Peyer's patch (tissue), 4 donors: ENCODE measurements around the gene SRRM4. TPM values are rescaled to one million over a fixed set of nuclear protein-coding genes. Genes with fewer than 3 reads are reported as not detected.

ENCODE experiments used
- DNase-seq, 3 donors: peaks; one replicate each; pipeline ENCODE4 v3.0.0-alpha.2; 2017 to 2019
- H3K27ac ChIP-seq, 4 donors: fragments of 200-600 bp; sonication (generic); one replicate each; pipeline ENCODE4 v1.5.1; 2016 to 2019
- H3K27me3 ChIP-seq, 2 donors: fragments of 200-600 bp; sonication (generic); one replicate each; pipeline ENCODE4 v1.5.1; 2019
- H3K36me3 ChIP-seq, 3 donors: fragments of 200-600 bp; sonication (generic); one replicate each; pipeline ENCODE4 v1.5.1; 2016 to 2019
- H3K4me1 ChIP-seq, 4 donors: fragments of 200-600 bp; sonication (generic); one replicate each; pipeline ENCODE4 v1.5.1; 2016 to 2019
- H3K4me3 ChIP-seq, 4 donors: fragments of 200-600 bp; sonication (generic); 1 replicate in 3 of 4; 2 replicates in 1 of 4; pipeline ENCODE4 v1.5.1; 2016 to 2019; ENCODE audit warnings: mild to moderate bottlenecking in 1 of 4
- H3K9me3 ChIP-seq, 4 donors: fragments of 200-600 bp; sonication (generic); one replicate each; pipeline ENCODE4 v1.5.1; 2016 to 2019; ENCODE audit warnings: mild to moderate bottlenecking in 1 of 4
- POLR2A ChIP-seq, 2 donors: fragments of 450-650 bp; IDR thresholded peaks; one replicate each; pipeline ENCODE4 v1.5.1; 2017; ENCODE audit warnings: antibody characterized with exemption in 2 of 2, mild to moderate bottlenecking in 2 of 2, moderate library complexity in 2 of 2
- total RNA-seq, 4 donors: library from RNA; depleted of rRNA; stranded (reverse); fragments of >200 nt; gene quantifications; one replicate each; pipeline ENCODE4 v1.1.0, GENCODE V29; 2016
- TF ChIP-seq, protein P1 (sequence below), 6 experiments: fragments of 450-650 bp in 4 of 6; fragments of 200-600 bp in 2 of 6; sonication (generic) in 1 of 6; IDR thresholded peaks; one replicate each; pipeline ENCODE4 v1.5.1; 2017 to 2019; ENCODE audit warnings: antibody characterized with exemption in 6 of 6, mild to moderate bottlenecking in 3 of 6, moderate library complexity in 1 of 6

Gene SRRM4
- total RNA-seq, 4 donors from 2014 or later, result not detected

DNA sequence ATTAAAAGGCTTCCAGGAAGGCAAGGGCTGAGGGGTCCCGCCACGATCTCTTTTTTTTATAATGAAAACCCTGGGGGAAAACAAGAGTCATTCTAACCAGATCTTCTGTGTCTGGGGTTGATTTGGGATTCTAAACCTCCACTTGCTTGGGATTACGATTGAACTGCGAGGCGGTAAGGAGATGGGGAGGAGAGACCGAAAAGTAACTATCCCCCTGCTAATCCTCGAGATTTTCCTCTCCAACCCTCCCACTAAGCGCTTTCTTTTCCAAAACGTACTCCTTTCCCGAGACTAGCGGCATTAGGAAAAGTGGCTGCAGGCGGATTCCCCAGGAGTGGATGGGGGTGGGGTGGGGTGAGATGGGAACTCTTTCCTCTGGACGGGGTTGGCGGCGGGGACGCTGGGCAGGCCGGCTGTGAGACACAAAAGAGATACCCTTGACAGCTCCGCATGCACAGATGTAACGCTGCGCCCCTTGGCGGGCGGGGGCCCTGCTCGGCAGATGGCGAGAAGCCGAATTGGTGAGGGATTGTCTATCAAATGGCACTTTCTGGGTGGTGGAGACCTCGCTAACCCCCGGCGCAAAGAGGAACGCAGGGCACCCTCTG lies 830 bp upstream of the SRRM4 start:
- Histone ChIP-seq H3K36me3 (no peaks in the 10 kb centered on the region), H3K4me3 (no peak overlapping the region), H3K9me3 (no peaks in the 10 kb centered on the region), H3K27ac (no peak overlapping the region), H3K27me3 (peaks cover 0 to 18% of the 10 kb centered on the region in 2 donors), H3K4me1 (no peaks in the 10 kb centered on the region)
- TF ChIP-seq, protein P1, sequence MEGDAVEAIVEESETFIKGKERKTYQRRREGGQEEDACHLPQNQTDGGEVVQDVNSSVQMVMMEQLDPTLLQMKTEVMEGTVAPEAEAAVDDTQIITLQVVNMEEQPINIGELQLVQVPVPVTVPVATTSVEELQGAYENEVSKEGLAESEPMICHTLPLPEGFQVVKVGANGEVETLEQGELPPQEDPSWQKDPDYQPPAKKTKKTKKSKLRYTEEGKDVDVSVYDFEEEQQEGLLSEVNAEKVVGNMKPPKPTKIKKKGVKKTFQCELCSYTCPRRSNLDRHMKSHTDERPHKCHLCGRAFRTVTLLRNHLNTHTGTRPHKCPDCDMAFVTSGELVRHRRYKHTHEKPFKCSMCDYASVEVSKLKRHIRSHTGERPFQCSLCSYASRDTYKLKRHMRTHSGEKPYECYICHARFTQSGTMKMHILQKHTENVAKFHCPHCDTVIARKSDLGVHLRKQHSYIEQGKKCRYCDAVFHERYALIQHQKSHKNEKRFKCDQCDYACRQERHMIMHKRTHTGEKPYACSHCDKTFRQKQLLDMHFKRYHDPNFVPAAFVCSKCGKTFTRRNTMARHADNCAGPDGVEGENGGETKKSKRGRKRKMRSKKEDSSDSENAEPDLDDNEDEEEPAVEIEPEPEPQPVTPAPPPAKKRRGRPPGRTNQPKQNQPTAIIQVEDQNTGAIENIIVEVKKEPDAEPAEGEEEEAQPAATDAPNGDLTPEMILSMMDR (IDR thresholded peaks at IDR 0.05), result no peak
- TF ChIP-seq POLR2A (IDR thresholded peaks at IDR 0.05), result no peak
- no peak for DNase-seq

DNA sequence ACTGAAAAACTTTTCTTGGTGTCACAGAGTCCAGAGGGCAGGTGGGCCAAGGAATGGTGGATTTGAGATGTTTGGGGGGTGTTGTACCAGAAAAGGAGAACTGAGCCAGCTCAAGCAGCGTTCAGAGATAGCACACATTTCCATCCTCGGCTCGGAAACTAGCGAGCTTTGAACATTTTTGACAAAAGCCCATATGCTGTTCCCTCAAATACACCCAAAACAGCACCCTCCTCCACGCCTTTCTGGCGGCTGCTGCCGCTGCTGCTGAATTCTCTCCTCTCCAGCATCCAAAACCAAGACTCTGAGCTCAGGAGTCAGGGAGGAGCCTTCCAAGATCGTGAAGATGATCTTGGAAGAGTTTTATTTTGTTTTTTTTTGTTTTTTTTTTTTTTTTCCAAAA lies 961 bp downstream of the SRRM4 start:
- Histone ChIP-seq H3K36me3 (no peaks in the 10 kb centered on the region), H3K4me3 (no peak overlapping the region), H3K27me3 (peaks cover 0 to 18% of the 10 kb centered on the region in 2 donors), H3K9me3 (no peaks in the 10 kb centered on the region), H3K27ac (no peak overlapping the region), H3K4me1 (no peaks in the 10 kb centered on the region)
- TF ChIP-seq, protein P1 (IDR thresholded peaks at IDR 0.05), result no peak
- no peak for TF ChIP-seq POLR2A (IDR thresholded peaks at IDR 0.05)
- DNase-seq, result no peak

DNA sequence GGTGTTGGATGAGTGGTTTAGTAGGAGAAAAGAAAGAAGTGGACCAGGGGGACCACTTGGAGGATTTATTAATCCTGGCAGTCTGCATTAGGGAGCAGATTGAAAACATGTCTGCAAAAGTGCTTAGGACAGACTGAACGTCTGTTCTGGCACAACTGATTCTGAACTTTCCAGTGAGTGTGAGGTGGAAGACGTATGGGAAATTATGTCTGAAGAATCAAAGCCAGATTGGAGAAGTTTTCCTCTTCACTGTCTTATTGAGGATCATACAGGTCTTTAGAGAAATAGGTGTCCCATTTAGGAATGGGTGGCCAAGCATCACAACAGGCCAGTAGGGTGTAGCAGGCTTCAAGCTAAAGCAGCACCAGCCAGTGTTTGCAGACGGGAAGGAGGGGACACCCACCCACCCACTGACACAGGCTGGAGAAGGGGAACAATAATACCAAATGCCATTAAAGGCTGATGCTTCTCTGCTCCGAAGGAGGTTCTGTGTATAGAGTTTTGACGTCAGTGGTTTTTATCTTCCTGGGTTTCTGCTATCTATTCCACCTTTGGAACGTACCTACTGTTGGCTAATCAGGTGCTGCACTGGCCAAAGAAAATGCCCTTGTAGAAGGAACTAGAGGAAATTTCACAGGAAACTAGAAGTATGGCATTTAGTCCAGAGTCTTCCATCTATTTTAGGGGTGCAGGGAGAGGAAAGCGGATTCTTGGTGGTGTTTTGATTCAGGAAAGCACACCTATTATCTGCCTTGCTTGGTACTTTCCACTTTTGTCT lies 1.8 kb downstream of the SRRM4 start:
- H3K36me3 ChIP-seq, result no peaks in the 10 kb centered on the region
- no peak for TF ChIP-seq POLR2A (IDR thresholded peaks at IDR 0.05)
- TF ChIP-seq, protein P1 (IDR thresholded peaks at IDR 0.05), result no peak
- peaks cover 0 to 18% of the 10 kb centered on the region in 2 donors for H3K27me3 ChIP-seq
- H3K9me3 ChIP-seq, result no peaks in the 10 kb centered on the region
- no peak overlapping the region for H3K27ac ChIP-seq
- DNase-seq, result no peak
- no peak overlapping the region for H3K4me3 ChIP-seq
- no peaks in the 10 kb centered on the region for H3K4me1 ChIP-seq

DNA sequence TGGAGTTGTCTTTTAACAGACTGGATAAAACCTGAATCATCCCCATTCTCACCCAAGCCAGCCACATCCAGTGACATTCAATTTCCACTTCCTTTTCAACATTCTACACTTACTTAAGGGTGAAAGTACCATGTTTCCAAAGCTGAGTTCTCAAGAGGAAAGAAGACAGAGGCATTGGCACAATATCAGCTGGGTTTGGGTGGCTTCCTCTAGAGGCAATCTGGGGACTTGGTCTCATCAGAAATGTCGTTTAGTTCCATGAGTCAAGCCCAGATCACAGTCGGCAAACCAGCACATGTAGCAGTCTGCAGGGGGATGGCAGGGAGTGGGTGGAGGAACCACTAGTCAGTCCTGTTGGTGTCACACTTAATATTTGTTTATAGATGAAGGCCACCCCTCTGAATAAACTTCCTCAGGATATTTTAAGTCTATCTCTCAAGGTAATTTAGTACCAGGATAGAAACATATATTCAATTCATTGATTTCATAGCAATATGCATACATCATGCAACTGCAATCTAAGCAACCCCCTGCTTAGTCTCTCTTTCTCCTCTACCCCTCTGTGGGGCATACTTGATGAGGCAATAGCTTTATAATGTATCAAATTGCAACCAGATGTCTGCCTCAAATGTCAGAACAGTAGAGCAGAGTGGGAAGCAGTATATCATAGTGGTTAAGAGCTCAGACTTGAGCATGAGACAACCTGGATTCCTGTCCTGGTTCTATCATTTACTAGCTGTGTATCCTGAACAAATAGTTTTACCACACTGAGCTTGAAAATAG lies 3.0 kb downstream of the SRRM4 start:
- H3K27ac ChIP-seq, result no peak overlapping the region
- H3K27me3 ChIP-seq, result peaks cover 0 to 18% of the 10 kb centered on the region in 2 donors
- no peak for DNase-seq

DNA sequence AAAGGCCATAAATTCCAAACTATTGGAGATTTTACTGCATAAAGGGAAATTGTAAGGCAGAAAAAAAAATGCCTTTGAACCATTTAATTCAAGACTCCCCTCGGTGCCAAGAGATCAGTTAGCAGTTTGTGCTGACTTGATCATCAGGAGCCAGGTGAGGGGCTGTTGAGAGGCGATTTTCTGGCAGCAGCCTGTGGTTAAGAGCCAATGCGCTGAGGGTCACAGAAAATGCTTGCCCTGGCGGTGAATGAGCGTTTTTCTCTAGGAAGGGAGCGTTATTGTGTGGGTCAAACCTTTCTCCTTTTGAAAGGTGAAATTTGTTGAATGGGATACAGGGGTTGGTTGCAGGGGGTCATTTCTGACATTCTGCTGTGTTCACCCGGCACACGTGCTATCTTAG lies 4.7 kb downstream of the SRRM4 start:
- Histone ChIP-seq H3K27ac (no peak overlapping the region), H3K4me3 (no peak overlapping the region), H3K9me3 (no peaks in the 10 kb centered on the region), H3K4me1 (no peaks in the 10 kb centered on the region), H3K36me3 (no peaks in the 10 kb centered on the region), H3K27me3 (peaks cover 0 to 10% of the 10 kb centered on the region in 2 donors)
- TF ChIP-seq, protein P1 (IDR thresholded peaks at IDR 0.05), result no peak
- no peak for TF ChIP-seq POLR2A (IDR thresholded peaks at IDR 0.05)
- DNase-seq, result no peak

More for the DNA sequence above, 3.0 kb downstream of the SRRM4 start:
- TF ChIP-seq, protein P1 (IDR thresholded peaks at IDR 0.05), result no peak
- TF ChIP-seq POLR2A (IDR thresholded peaks at IDR 0.05), result no peak
- H3K36me3 ChIP-seq, result no peaks in the 10 kb centered on the region
- no peak overlapping the region for H3K4me3 ChIP-seq
- H3K9me3 ChIP-seq, result no peaks in the 10 kb centered on the region
- H3K4me1 ChIP-seq, result no peaks in the 10 kb centered on the region
